Osteoblast (primary cell): ENCODE measurements around the gene LIF. TPM values are rescaled to one million over a fixed set of nuclear protein-coding genes. Genes with fewer than 3 reads are reported as not detected.
A peak's percentile ranks its signal among the peaks of the same experiment; 100 is the strongest.

Source experiments
- DNase-seq: peaks from one replicate; pipeline ENCODE4 v3.0.0; 2011; ENCODE audit warnings: low spot score, mixed read lengths; ENCODE audit not compliant: insufficient read length; ENCODE audit errors: missing footprints
- H2AFZ ChIP-seq: 2 replicates; pipeline ENCODE4 v1.6.0; 2011; ENCODE audit warnings: mild to moderate bottlenecking, low read length
- H3K27ac ChIP-seq: 2 replicates; pipeline ENCODE4 v1.5.1; 2011; ENCODE audit warnings: mild to moderate bottlenecking, low read depth, low read length, moderate library complexity
- H3K27me3 ChIP-seq: 2 replicates; pipeline ENCODE4 v1.6.0; 2012; ENCODE audit warnings: mild to moderate bottlenecking, control low read depth, inconsistent platforms, low read length, moderate library complexity; ENCODE audit not compliant: insufficient read depth
- H3K36me3 ChIP-seq: 2 replicates; pipeline ENCODE4 v1.5.1; 2011; ENCODE audit warnings: mild to moderate bottlenecking, low read length, control low read depth, moderate library complexity; ENCODE audit not compliant: insufficient read depth
- H3K4me1 ChIP-seq: 2 replicates; pipeline ENCODE4 v1.5.1; 2011; ENCODE audit warnings: mild to moderate bottlenecking, low read length, control low read depth, moderate library complexity; ENCODE audit not compliant: insufficient read depth
- H3K4me2 ChIP-seq: 2 replicates; pipeline ENCODE4 v1.6.0; 2011; ENCODE audit warnings: mild to moderate bottlenecking, low read length; ENCODE audit not compliant: insufficient read depth
- H3K4me3 ChIP-seq: fragments of 200-600 bp; sonication (generic); 3 replicates; pipeline ENCODE4 v1.5.1; 2012; ENCODE audit warnings: mild to moderate bottlenecking, low read length, inconsistent platforms; ENCODE audit not compliant: insufficient read depth
- H3K79me2 ChIP-seq: 2 replicates; pipeline ENCODE4 v1.6.0; 2012; ENCODE audit warnings: mild to moderate bottlenecking, low read length, control low read depth, inconsistent platforms; ENCODE audit not compliant: insufficient read depth
- H3K9me3 ChIP-seq: 2 replicates; pipeline ENCODE4 v1.5.1; 2011; ENCODE audit warnings: low read depth, low read length, control low read depth
- H4K20me1 ChIP-seq: 2 replicates; pipeline ENCODE4 v1.6.0; 2012; ENCODE audit warnings: mild to moderate bottlenecking, low read length, control low read depth; ENCODE audit not compliant: insufficient read depth
- CTCF ChIP-seq: IDR thresholded peaks from 2 replicates; pipeline ENCODE4 v1.5.1; 2011; ENCODE audit warnings: mild to moderate bottlenecking, low read depth, low read length, moderate library complexity; ENCODE audit errors: extremely low read depth
- total RNA-seq: library from RNA; depleted of rRNA; stranded (reverse); fragments of >200 nt; gene quantifications from 2 replicates; pipeline ENCODE4 v1.2.3, GENCODE V29; 2012

Gene LIF
- total RNA-seq, 1 donor: 3.3 TPM

DNA sequence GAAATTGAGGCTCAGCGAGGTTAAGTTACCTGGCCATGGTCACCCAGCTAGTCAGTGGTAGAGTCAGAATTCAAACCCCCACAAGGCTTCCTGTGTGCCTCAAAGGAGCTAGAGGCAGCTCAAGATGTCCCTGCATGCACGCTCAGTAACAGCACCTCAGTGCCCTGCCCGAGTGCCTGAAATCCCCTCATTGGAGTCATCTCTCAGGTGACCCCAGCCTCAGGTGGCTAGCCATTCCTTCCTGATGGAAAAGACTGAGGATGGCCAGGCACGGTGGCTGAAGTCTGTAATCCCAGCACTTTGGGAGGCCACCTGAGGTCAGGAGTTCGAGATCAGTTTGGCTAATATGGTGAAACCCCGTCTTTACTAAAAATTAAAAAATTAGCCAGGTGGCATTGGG lies 36.9 kb downstream of the LIF start:
- no peak for TF ChIP-seq CTCF
- Histone ChIP-seq H4K20me1 (no peaks in the 10 kb centered on the region), H3K4me3 (no peak overlapping the region), H3K27ac (peak overlapping the region; percentile 100), H3K27me3 (no peaks in the 10 kb centered on the region), H3K4me2 (no peak overlapping the region), H3K9me3 (no peaks in the 10 kb centered on the region), H2AFZ (no peak overlapping the region), H3K79me2 (no peaks in the 10 kb centered on the region), H3K36me3 (no peaks in the 10 kb centered on the region), H3K4me1 (peaks cover 73% of the 10 kb centered on the region)
- no peak for DNase-seq

DNA sequence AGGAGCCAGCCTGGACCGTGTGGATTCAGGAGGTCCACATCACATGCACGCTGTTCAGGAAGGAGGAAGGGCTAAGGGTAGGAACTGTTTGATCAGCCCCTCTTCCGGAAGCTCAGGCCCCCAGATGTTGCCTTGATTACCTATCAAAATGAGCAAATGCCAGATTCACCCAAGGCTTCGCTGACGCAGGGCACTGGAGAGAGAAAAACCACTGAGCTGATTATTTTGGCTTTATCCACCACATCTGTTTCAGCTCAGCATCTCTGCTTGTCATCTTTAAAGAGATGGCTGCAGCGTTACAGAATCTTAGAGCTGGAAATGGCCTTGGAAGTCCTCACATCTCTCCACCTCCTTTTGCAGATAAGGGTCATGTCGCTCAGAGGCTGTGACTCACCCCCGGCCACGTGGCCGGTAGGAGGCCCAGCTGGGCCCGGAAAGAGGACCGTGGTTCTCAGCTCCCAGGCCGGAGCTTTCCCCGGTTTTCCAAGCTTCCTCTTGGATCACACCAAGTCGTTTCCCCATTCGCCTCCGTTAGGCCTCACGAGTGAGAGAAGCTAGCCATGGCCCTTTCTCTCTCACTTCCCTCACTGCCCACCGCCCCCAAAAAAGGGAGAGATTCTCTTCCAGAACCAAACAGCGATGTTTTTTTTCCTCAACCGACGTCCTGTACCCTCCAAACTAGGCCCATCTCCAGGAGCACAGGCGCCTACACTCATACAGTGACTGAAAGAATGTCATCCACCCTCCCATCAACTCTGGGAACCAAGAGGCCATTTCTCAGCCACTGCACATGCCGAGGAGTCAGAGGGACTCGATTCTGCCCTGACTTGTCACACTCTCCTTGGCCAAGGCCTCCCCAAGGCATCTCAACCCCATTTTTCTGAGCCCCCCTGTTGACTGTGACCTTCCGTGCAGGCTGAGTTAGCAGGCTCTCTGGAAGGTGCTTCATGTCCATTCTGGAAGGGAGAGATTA lies 37.6 kb downstream of the LIF start:
- no peak for TF ChIP-seq CTCF
- Histone ChIP-seq H3K4me2 (peak overlapping the region; percentile 11), H3K27ac (peak overlapping the region; percentile 100), H2AFZ (peak overlapping the region; percentile 61), H3K4me1 (peaks cover 80% of the 10 kb centered on the region), H3K36me3 (no peaks in the 10 kb centered on the region), H3K4me3 (no peak overlapping the region), H4K20me1 (no peaks in the 10 kb centered on the region), H3K27me3 (no peaks in the 10 kb centered on the region), H3K9me3 (no peaks in the 10 kb centered on the region), H3K79me2 (no peaks in the 10 kb centered on the region)
- DNase-seq: peak; percentile 95

- peak overlapping the region; percentile 100 for H3K27ac ChIP-seq
- no peak overlapping the region for H3K4me3 ChIP-seq
- peak; percentile 93 for DNase-seq
- H3K9me3 ChIP-seq: no peaks in the 10 kb centered on the region
- no peak overlapping the region for H2AFZ ChIP-seq
- peak overlapping the region; percentile 62 for H3K4me2 ChIP-seq
- no peaks in the 10 kb centered on the region for H3K79me2 ChIP-seq
- peaks cover 64% of the 10 kb centered on the region for H3K4me1 ChIP-seq
- TF ChIP-seq CTCF: no peak
- H3K27me3 ChIP-seq: no peaks in the 10 kb centered on the region
- H3K36me3 ChIP-seq: no peaks in the 10 kb centered on the region
- H4K20me1 ChIP-seq: no peaks in the 10 kb centered on the region
These were observed 39.6 kb downstream of the LIF start for GRCh38 chr22:30206944-30207343.
